K562 (cell line): Measurements from ENCODE around the gene CCDC9. TPM values are rescaled to one million over a fixed set of nuclear protein-coding genes. Genes with fewer than 3 reads are reported as not detected.
A peak's percentile ranks its signal among the peaks of the same experiment; 100 is the strongest.

Source experiments
- HDAC6 ChIP-seq: IDR thresholded peaks from 2 replicates; pipeline ENCODE4 v1.6.1; 2012; ENCODE audit warnings: low read depth, mild to moderate bottlenecking, control low read depth, inconsistent platforms, low read length, moderate library complexity
- RBM22 ChIP-seq: fragments of 200-400 bp; formaldehyde crosslinking; IDR thresholded peaks from 2 replicates; pipeline ENCODE4 v1.6.1; 2018; ENCODE audit warnings: low read length, low read depth; ENCODE audit not compliant: poor library complexity, severe bottlenecking
- SIN3B ChIP-seq: fragments of 450-650 bp; IDR thresholded peaks from 2 replicates; pipeline ENCODE4 v1.6.1; 2017; ENCODE audit warnings: low read depth, mild to moderate bottlenecking, moderate library complexity
- SMAD4 ChIP-seq: fragments of 250-450 bp; sonication (Bioruptor Pico); conservative IDR thresholded peaks from 2 replicates; pipeline ENCODE4 v1.8.0; 2021; ENCODE audit warnings: inconsistent platforms, mild to moderate bottlenecking, moderate library complexity
- SNRNP70 ChIP-seq: fragments of 200-400 bp; formaldehyde crosslinking; optimal IDR thresholded peaks from 2 replicates; pipeline ENCODE3; 2017; ENCODE audit warnings: low read depth, low read length
- polyA plus RNA-seq, 8 experiments: library from polyadenylated mRNA; depleted of rRNA in 4 of 8; stranded (reverse) in 5 of 8; unstranded in 3 of 8; fragments of >200 nt; fragmentation: Nextera tagmentation in 2 of 8; fragmentation: Illumina TruSeq in 1 of 8; extraction: Ambion mirVana in 2 of 8; extraction: Trizol in 1 of 8; gene quantifications; 2 replicates each; pipeline versions ENCODE4 v1.2.1 to v1.2.3, GENCODE V29; 2011 to 2014; ENCODE audit warnings: inconsistent platforms in 1 of 8, missing spikeins in 1 of 8
- total RNA-seq, 7 experiments: library from RNA; depleted of rRNA in 6 of 7; stranded (reverse); fragments of >200 nt in 6 of 7; fragmentation: Illumina TruSeq in 2 of 7; extraction: Trizol in 2 of 7; gene quantifications; 2 replicates each; pipeline versions ENCODE4 v1.2.1 to v1.2.3, GENCODE V29; 2011 to 2021; ENCODE audit warnings: low replicate concordance in 1 of 7
- TF ChIP-seq, protein P1 (sequence below): fragments of 450-650 bp; IDR thresholded peaks from 2 replicates; pipeline ENCODE4 v1.6.1; 2016; ENCODE audit warnings: mild to moderate bottlenecking, moderate library complexity

CCDC9 gene
- total and polyA plus RNA-seq, 9 of the 15 experiments (the other 6 are each of a cell fraction or from before 2014, with no cell fraction given), result 0.23 to 38.6 (median 8.4) TPM

DNA sequence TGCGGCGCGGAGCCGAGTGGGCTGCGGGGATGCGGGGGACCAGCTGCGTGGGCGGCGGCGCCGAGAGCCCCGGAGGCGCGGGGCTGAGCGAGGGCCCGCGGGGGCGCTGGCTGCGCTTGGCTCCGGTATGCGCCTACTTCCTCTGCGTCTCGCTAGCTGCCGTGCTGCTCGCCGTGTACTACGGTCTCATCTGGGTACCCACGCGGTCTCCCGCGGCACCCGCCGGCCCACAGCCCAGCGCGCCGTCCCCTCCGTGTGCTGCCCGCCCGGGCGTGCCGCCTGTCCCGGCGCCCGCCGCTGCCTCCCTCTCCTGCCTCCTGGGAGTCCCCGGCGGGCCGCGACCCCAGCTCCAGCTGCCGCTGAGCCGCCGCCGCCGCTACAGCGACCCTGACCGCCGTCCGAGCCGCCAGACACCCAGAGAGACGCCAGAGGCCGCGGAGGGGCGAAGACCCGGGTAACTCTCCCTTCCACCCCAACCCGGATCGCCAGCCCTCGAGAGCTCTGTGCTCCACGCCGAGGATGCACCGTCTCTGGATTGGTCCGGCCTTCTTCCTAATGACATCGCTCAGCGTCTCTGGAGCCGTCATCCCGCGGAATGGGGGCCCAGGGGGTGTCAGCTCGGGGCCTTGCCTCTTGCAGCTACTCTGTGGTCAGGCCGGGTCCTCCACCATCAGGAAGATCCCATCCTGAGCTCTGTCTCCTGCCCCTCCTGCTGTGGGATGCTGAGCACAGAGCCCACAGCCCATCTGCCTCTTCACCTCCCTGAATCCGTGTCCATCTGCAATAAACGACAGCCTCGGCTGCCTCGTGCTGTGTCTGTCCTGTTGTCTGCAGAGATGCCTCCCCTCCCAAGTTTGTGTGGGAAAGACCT lies 18.8 kb downstream of the CCDC9 start (continued):
- TF ChIP-seq, protein P1, sequence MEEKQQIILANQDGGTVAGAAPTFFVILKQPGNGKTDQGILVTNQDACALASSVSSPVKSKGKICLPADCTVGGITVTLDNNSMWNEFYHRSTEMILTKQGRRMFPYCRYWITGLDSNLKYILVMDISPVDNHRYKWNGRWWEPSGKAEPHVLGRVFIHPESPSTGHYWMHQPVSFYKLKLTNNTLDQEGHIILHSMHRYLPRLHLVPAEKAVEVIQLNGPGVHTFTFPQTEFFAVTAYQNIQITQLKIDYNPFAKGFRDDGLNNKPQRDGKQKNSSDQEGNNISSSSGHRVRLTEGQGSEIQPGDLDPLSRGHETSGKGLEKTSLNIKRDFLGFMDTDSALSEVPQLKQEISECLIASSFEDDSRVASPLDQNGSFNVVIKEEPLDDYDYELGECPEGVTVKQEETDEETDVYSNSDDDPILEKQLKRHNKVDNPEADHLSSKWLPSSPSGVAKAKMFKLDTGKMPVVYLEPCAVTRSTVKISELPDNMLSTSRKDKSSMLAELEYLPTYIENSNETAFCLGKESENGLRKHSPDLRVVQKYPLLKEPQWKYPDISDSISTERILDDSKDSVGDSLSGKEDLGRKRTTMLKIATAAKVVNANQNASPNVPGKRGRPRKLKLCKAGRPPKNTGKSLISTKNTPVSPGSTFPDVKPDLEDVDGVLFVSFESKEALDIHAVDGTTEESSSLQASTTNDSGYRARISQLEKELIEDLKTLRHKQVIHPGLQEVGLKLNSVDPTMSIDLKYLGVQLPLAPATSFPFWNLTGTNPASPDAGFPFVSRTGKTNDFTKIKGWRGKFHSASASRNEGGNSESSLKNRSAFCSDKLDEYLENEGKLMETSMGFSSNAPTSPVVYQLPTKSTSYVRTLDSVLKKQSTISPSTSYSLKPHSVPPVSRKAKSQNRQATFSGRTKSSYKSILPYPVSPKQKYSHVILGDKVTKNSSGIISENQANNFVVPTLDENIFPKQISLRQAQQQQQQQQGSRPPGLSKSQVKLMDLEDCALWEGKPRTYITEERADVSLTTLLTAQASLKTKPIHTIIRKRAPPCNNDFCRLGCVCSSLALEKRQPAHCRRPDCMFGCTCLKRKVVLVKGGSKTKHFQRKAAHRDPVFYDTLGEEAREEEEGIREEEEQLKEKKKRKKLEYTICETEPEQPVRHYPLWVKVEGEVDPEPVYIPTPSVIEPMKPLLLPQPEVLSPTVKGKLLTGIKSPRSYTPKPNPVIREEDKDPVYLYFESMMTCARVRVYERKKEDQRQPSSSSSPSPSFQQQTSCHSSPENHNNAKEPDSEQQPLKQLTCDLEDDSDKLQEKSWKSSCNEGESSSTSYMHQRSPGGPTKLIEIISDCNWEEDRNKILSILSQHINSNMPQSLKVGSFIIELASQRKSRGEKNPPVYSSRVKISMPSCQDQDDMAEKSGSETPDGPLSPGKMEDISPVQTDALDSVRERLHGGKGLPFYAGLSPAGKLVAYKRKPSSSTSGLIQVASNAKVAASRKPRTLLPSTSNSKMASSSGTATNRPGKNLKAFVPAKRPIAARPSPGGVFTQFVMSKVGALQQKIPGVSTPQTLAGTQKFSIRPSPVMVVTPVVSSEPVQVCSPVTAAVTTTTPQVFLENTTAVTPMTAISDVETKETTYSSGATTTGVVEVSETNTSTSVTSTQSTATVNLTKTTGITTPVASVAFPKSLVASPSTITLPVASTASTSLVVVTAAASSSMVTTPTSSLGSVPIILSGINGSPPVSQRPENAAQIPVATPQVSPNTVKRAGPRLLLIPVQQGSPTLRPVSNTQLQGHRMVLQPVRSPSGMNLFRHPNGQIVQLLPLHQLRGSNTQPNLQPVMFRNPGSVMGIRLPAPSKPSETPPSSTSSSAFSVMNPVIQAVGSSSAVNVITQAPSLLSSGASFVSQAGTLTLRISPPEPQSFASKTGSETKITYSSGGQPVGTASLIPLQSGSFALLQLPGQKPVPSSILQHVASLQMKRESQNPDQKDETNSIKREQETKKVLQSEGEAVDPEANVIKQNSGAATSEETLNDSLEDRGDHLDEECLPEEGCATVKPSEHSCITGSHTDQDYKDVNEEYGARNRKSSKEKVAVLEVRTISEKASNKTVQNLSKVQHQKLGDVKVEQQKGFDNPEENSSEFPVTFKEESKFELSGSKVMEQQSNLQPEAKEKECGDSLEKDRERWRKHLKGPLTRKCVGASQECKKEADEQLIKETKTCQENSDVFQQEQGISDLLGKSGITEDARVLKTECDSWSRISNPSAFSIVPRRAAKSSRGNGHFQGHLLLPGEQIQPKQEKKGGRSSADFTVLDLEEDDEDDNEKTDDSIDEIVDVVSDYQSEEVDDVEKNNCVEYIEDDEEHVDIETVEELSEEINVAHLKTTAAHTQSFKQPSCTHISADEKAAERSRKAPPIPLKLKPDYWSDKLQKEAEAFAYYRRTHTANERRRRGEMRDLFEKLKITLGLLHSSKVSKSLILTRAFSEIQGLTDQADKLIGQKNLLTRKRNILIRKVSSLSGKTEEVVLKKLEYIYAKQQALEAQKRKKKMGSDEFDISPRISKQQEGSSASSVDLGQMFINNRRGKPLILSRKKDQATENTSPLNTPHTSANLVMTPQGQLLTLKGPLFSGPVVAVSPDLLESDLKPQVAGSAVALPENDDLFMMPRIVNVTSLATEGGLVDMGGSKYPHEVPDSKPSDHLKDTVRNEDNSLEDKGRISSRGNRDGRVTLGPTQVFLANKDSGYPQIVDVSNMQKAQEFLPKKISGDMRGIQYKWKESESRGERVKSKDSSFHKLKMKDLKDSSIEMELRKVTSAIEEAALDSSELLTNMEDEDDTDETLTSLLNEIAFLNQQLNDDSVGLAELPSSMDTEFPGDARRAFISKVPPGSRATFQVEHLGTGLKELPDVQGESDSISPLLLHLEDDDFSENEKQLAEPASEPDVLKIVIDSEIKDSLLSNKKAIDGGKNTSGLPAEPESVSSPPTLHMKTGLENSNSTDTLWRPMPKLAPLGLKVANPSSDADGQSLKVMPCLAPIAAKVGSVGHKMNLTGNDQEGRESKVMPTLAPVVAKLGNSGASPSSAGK, result peak; percentile 60
- TF ChIP-seq HDAC6, result no peak
- TF ChIP-seq SIN3B, result 0 out of 2 replicates have a peak, but pooled peaks have one; percentile 25
- TF ChIP-seq SNRNP70, result no peak
- TF ChIP-seq RBM22, result peak; percentile 86
- peak; percentile 21; the same call in 1 of the 2 replicates for TF ChIP-seq SMAD4 (CRISPR knock-in tag)
